ENCODE results near the gene NME1. TPM values are rescaled to one million over a fixed set of nuclear protein-coding genes. Genes with fewer than 3 reads are reported as not detected.

Gene NME1
- total and polyA plus RNA-seq, 10 of the 15 experiments (the other 5 are each of a cell fraction or from before 2014, with no cell fraction given) = 273 to 1,362 (median 455) TPM

DNA sequence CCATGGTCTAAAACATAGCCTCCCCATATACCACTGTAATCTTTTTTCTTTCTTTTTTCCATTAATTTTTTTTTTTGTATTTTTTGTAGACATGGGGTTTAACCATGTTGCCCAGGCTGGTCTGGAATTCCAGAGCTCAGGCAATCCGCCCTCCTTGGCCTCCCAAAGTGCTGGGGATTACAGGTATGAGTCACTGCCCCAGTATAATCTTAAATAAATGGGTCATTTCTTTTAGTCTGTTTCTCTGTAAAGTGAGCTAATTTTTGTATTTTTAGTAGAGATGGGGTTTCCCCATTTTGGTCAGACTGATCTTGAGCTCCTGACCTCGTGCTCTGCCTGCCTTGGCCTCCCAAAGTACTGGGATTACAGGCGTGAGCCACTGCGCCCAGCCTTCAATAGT lies 5.7 kb upstream of the NME1 start (continued):
- TF ChIP-seq, protein P1, sequence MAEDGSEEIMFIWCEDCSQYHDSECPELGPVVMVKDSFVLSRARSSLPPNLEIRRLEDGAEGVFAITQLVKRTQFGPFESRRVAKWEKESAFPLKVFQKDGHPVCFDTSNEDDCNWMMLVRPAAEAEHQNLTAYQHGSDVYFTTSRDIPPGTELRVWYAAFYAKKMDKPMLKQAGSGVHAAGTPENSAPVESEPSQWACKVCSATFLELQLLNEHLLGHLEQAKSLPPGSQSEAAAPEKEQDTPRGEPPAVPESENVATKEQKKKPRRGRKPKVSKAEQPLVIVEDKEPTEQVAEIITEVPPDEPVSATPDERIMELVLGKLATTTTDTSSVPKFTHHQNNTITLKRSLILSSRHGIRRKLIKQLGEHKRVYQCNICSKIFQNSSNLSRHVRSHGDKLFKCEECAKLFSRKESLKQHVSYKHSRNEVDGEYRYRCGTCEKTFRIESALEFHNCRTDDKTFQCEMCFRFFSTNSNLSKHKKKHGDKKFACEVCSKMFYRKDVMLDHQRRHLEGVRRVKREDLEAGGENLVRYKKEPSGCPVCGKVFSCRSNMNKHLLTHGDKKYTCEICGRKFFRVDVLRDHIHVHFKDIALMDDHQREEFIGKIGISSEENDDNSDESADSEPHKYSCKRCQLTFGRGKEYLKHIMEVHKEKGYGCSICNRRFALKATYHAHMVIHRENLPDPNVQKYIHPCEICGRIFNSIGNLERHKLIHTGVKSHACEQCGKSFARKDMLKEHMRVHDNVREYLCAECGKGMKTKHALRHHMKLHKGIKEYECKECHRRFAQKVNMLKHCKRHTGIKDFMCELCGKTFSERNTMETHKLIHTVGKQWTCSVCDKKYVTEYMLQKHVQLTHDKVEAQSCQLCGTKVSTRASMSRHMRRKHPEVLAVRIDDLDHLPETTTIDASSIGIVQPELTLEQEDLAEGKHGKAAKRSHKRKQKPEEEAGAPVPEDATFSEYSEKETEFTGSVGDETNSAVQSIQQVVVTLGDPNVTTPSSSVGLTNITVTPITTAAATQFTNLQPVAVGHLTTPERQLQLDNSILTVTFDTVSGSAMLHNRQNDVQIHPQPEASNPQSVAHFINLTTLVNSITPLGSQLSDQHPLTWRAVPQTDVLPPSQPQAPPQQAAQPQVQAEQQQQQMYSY (CRISPR knock-in tag; IDR thresholded peaks at IDR 0.05) = no peak
- TF ChIP-seq IKZF2 (IDR thresholded peaks at IDR 0.05) = peak; percentile 83 to 87
- peak; percentile 38 for TF ChIP-seq IKZF1 (conservative IDR thresholded peaks at IDR 0.05)
- TF ChIP-seq CEBPB (IDR thresholded peaks at IDR 0.05; ENCODE audit: borderline replicate concordance in 1 of 2, low read depth in 2 of 2, low read length in 2 of 2) = no peak
- no peak for TF ChIP-seq MYC (IDR thresholded peaks at IDR 0.05; ENCODE audit: insufficient read depth, insufficient read length, insufficient replicate concordance, low read length, severe bottlenecking)
- peak; percentile 77 for TF ChIP-seq JUNB (IDR thresholded peaks at IDR 0.05)

DNA sequence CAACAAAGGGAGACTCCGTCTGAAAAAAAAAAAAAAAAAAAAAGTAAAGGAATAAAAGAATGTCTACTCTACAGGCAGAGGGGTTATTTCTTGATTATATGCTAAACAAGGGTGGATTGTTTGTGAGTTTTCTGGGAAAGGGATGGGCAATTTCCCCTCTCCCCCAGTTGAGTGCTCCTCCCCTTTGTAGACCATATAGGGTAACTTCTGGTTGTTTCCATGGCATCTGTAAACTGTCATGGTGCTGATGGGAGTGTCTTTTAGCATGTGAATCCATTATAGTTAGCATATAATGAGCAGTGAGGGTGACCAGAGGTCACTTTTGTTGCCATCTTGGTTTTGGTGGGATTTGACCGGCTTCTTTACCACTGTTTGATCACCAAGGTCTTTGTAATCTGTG lies 4.2 kb upstream of the NME1 start:
- no peak overlapping the region for H3K4me3 ChIP-seq
- FAIRE-seq (no peak), ATAC-seq (no peak), DNase-seq (ENCODE audit: low read depth, low spot score) (no peak)
- intact Hi-C loops (cut with micrococcal nuclease; ENCODE audit: unreplicated experiment) (no loop called here), in situ Hi-C loops (cut with MboI) (no loop called here)
- peaks cover 7% of the 10 kb centered on the region for H3K4me1 ChIP-seq (ENCODE audit: control insufficient read depth, insufficient read depth, low read length)
- ChIA-PET SMC1A (ENCODE audit: uncharacterized antibody, unreplicated experiment) (no interaction called here), CTCF (interaction anchor here (1.7 to 2.8 kb wide), 2 partner anchors 29 to 149 kb away, joined by 4 to 13 read pairs; no protein-coding TSS in a partner anchor), RAD21 (ENCODE audit: unreplicated experiment) (no interaction called here), POLR2A (interaction anchor here (0.6 kb wide), 1 partner anchor 724 kb away, joined by 3 read pairs; no protein-coding TSS in a partner anchor)
- no peak overlapping the region for H3K4me2 ChIP-seq (ENCODE audit: control insufficient read depth, insufficient read depth)
- no peaks in the 10 kb centered on the region for H3K9me3 ChIP-seq (replicated peaks; ENCODE audit: control insufficient read depth, insufficient read depth, low read length)
- peaks cover 8% of the 10 kb centered on the region for H3K79me2 ChIP-seq (ENCODE audit: control insufficient read depth, insufficient read depth, low read length)
- no peaks in the 10 kb centered on the region for H3K27me3 ChIP-seq (replicated peaks in 1 of 2; ENCODE audit: control insufficient read depth in 2 of 2, insufficient read depth in 2 of 2, low read length in 1 of 2)
- no peaks in the 10 kb centered on the region for H3K36me3 ChIP-seq (ENCODE audit: control insufficient read depth in 2 of 2, insufficient read depth in 2 of 2, low read length in 1 of 2)
- no TSS peak for BruUV-seq (replicated peaks)
- TF ChIP-seq POLR2A (IDR thresholded peaks at IDR 0.05; ENCODE audit: low read depth, low read length) (no peak), POLR2AphosphoS2 (IDR thresholded peaks at IDR 0.05; ENCODE audit: low read depth, low read length) (no peak), FOS (IDR thresholded peaks at IDR 0.05; ENCODE audit: borderline replicate concordance, extremely low read depth, insufficient read length) (no peak), POU2F2 (IDR thresholded peaks at IDR 0.05; ENCODE audit: borderline replicate concordance, low read depth, low read length) (no peak), HDGF (IDR thresholded peaks at IDR 0.05) (no peak), RCOR1 (conservative IDR thresholded peaks at IDR 0.05; ENCODE audit: low read depth, low read length) (no peak), TAF1 (IDR thresholded peaks at IDR 0.05; ENCODE audit: borderline replicate concordance, low read depth, low read length) (no peak)
- TF ChIP-seq, protein P2, sequence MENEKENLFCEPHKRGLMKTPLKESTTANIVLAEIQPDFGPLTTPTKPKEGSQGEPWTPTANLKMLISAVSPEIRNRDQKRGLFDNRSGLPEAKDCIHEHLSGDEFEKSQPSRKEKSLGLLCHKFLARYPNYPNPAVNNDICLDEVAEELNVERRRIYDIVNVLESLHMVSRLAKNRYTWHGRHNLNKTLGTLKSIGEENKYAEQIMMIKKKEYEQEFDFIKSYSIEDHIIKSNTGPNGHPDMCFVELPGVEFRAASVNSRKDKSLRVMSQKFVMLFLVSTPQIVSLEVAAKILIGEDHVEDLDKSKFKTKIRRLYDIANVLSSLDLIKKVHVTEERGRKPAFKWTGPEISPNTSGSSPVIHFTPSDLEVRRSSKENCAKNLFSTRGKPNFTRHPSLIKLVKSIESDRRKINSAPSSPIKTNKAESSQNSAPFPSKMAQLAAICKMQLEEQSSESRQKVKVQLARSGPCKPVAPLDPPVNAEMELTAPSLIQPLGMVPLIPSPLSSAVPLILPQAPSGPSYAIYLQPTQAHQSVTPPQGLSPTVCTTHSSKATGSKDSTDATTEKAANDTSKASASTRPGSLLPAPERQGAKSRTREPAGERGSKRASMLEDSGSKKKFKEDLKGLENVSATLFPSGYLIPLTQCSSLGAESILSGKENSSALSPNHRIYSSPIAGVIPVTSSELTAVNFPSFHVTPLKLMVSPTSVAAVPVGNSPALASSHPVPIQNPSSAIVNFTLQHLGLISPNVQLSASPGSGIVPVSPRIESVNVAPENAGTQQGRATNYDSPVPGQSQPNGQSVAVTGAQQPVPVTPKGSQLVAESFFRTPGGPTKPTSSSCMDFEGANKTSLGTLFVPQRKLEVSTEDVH (IDR thresholded peaks at IDR 0.05; ENCODE audit: low read depth, partially characterized antibody) = no peak
- TF ChIP-seq, protein P3, sequence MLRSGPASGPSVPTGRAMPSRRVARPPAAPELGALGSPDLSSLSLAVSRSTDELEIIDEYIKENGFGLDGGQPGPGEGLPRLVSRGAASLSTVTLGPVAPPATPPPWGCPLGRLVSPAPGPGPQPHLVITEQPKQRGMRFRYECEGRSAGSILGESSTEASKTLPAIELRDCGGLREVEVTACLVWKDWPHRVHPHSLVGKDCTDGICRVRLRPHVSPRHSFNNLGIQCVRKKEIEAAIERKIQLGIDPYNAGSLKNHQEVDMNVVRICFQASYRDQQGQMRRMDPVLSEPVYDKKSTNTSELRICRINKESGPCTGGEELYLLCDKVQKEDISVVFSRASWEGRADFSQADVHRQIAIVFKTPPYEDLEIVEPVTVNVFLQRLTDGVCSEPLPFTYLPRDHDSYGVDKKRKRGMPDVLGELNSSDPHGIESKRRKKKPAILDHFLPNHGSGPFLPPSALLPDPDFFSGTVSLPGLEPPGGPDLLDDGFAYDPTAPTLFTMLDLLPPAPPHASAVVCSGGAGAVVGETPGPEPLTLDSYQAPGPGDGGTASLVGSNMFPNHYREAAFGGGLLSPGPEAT (IDR thresholded peaks at IDR 0.05; ENCODE audit: low read depth) = no peak
- no peak overlapping the region for H3K27ac ChIP-seq (ENCODE audit: control insufficient read depth, insufficient read depth)
- 87% methylated on average over 2 of the region's 2 CpGs for whole genome bisulfite sequencing (ENCODE audit: insufficient coverage, insufficient replicate concordance, low lambda C conversion rate, missing lambda C conversion rate)
- no peaks in the 10 kb centered on the region for H4K20me1 ChIP-seq (ENCODE audit: control insufficient read depth, insufficient read depth)
- no peak overlapping the region for H2AFZ ChIP-seq (ENCODE audit: control insufficient read depth, low read depth, low read length)
- H3K9ac ChIP-seq (ENCODE audit: control insufficient read depth, insufficient read depth, low read length) = no peak overlapping the region

Data from GM12878 (cell line).